Activated naive CD4-positive, alpha-beta T cell treated with Interleukin-2 at 50 U/mL for 16 hours (primary cell): ENCODE results near the gene PLPPR4.

ENCODE experiments used
- DNase-seq: peaks from one replicate; pipeline ENCODE4 v3.0.0-alpha.2; 2020

Gene PLPPR4

DNA sequence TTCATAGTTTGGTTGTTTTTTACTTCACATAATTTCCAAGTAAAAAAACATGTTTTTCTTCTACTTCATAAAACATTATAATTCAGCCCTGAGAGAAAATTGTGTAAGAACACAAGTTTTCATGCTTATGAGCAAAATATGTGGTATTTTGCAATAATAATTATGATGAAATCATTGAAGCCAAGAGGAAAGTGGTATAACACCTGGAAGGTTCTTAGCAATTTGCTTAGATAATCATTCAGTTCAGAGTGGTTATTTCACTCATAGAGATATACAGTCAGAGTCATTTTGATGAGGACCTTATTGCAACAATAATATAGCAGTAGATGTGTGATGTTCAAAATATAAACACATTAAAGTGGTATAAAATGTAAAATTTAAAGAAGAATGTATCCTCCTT is 94.5 kb downstream of the PLPPR4 start:
- no peak for DNase-seq
